Muscle of arm (tissue), 12 donors: ENCODE data around the gene NDUFA11. TPM values are rescaled to one million over a fixed set of nuclear protein-coding genes. Genes with fewer than 3 reads are reported as not detected.
"Not testable (repeated sequence)": the region's sequence is repeated elsewhere in the genome, so short reads cannot be mapped to it uniquely, and the experiment has no call there.

Source experiments
- DNase-seq: peaks from one replicate; pipeline ENCODE4 v3.0.0-alpha.2; 2013
- polyA plus RNA-seq, 12 donors: library from polyadenylated mRNA; unstranded; fragments of 120-200 nt; gene quantifications; one replicate each; pipeline ENCODE4 v1.2.1, GENCODE V29; 2013; ENCODE audit not compliant: insufficient read length in 12 of 12

NDUFA11 gene
- polyA plus RNA-seq, 12 donors = 138 to 197 (median 162) TPM; not detected in 1

DNA sequence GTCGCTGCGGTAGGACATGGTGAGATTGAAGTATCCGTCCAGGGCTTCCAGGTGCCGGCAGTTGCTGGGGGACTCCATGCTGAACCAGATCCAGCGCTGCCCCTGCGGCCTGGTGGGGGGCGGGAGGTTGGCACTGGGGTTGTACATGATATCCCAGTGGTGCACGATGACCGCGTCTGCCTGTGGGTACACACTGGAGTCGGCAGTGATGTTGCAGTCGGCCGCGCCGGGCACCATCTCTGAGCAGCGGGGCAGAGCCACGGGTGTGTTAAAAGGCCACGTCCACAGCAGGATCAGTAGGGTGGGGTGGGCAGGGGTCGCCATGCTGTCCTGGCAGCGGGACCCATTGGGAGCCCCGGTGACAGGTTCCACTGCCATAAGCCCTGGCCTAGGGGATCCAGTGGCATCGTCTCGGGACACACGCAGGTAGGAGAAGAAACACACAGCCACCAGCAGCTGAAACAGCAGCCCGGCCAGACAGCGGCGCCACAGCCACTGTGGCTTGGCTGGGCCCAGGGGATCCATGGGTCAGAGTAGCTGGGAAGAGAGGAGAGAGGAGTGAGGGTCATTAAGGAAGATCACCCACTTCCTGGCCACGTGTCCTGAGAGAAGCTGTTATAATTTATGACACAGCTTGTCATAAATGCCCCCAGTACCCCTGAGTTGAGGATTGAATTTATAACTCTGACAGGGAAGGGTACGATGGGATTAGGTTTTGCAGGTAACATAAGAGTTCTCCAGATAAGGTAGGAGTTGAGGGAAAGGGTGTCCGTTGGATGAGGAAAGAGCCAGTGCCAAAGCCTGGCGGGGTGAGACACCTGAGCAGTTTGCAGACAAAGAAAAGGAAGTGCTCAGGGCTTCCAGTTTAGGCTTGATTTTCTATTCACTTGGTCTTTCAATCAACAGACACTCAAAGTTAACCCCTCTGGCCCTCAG lies 36.1 kb downstream of the NDUFA11 start:
- no peak for DNase-seq

DNA sequence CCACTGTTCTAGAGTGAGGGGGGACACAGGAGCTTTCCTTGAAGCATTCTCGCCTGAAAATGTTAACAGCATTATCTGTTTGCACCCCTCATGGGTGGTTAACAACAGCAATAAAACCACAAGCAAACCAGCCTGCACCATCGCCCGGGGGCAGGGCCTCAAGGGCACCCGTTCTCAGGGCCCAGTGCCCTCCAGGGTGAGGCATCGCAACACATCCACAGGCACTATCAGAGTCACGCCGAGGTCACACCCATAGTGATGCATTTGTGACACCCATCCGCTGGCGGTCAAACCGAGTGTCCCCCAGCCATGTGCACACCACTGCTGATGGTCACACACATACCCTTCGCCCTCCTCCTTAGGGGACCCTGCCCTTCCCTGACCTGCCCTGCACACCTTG lies 37.8 kb downstream of the NDUFA11 start:
- DNase-seq = no peak

DNA sequence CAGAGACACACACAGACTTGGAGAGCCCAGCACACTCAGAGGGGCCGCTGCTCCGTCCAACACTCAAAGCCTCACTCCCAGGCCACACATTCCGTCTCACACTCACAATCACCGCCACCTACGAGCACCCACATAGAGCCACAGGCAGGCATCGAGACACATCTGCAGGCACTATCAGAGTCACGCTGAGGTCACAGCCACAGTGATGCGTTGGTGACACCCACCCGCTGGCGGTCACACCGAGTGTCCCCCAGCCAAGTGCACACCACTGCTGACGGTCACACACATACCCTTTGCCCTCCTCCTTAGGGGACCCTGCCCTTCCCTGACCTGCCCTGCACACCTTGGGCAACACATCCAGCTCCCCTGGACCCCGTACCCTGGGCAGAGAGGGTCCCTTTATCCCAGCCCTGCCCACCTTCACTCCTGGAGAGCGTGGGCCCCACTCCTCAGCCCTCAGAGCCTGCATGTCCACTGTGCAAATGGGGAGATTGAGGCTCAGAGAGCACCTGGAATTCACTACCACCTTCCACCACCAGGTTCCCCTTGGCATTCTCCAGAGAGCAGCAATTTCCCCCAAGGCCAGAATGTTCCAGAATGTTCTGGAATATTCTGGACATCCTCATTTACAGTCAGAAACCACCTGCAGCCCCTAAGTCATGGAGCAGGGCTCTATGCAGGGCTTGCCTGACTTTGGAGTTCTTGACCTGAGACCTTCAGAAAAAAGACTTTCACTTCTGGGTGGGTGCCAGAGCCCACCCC lies 38.7 kb downstream of the NDUFA11 start:
- DNase-seq = no peak

DNA sequence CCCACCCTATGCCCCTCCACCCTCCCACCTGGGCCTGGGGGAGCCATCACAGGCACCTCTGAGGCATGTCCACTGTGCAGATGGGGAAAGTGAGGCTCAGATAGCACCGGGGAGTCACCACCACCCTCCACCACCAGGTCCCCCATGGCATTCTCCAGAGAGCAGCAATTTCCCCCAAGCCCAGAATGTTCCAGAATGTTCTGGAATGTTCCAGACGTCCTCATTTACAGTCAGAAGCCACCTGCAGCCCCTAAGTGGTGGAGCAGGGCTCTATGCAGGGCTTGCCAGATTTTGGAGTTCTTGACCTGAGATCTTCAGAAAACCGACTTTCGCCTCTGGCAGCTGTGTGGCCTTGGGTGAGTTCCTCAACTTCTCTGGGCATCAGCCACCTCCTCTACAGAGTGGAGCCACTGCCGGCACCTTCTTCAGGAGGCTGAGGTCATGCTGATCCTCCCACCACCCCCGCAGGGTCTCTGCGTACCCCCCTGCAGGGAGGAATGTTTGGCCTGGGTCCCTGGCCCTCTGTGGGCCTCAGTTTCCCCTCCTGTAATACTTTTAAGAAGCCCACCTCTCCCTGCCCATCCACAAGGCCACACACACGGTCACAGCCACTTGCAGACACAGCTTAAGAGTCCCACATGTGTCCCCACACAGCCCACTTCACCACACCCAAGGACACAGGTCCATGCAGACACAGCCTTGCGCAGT lies 39.4 kb downstream of the NDUFA11 start:
- no peak for DNase-seq

DNA sequence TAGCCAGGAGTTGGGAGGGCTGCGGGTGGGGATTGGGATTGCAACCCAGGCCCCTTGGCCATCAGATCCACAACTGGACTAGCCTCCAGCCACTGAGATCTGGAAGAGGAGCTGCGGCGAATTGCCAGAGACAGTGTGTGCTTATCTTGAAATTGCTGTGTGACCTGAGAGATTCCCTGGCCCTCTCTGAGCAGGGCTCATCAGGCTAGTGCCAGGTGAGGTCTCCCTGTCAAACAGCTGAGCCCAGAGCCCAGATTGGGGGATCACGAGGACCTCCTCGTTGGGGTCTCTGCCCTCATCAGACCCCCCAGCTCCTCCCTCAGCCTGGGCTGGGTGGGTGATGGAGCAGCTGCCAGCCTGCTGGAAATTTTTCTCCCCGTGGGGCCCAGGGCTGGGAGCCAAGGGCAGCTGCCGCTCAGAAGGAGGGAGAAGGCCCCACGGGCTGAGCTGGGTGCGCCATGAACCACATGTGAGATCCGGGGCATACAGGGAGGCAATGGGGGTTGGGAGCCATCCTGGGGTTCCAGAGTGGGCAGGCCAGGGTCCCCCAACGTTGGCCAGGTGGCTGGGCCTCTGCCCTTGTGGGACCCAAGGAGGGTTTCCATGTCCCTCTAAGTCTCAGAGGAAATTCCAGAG lies 40.4 kb downstream of the NDUFA11 start:
- no peak for DNase-seq

DNA sequence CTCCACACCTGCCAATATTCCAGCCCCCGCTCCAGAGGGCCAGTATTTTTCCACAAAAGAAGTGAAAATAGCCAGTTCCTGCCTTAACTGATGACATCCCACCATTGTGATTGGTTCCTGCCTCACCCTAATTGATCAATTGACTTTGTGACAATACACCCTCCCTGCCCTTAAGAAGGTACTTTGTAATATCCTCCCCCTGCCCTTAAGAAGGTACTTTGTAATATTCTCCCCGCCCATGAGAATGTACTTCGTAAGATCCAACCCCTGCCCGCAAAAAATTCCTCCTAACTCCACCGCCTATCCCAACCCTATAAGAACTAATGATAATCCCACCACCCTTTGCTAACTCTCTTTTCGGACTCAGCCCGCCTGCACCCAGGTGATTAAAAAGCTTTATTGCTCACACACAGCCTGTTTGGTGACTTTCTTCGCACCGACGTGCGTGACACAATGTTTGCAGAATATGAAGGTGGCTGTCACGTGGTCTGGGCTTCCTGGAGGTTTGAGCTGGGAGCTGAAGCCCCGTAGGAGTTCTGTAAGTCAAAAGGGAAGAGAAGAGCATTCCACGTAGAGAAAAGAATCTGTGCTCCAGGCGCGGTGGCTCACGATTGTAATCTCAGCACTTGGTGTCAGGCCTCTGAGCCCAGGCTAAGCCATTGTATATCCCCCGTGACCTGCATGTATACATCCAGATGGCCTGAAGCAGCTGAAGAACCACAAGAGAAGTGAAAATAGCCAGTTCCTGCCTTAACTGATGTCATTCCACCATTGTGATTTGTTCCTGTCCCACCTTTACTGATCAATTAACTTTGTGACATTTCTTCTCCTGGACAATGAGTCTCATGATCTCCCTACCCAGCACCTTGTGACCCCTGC lies 46.1 kb downstream of the NDUFA11 start:
- DNase-seq = no peak

DNA sequence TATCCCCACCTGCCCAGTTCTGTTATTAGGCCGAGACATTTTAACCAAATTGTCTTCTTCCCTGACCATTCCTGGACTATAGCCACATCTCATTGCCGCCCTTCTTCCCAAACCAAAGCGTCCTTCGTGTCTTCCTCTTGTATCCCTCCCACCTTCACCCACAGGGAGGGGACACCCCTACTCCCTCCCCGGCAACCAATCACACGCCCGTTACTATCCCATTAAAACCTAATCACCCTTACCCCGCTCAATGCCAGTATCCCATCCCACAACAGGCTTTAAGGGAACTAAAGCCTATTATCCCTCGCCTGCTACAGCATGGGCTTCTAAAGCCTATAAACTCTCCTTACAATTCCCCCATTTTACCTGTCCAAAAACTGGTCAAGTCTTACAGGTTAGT lies 48.4 kb downstream of the NDUFA11 start:
- not testable (repeated sequence) for DNase-seq

DNA sequence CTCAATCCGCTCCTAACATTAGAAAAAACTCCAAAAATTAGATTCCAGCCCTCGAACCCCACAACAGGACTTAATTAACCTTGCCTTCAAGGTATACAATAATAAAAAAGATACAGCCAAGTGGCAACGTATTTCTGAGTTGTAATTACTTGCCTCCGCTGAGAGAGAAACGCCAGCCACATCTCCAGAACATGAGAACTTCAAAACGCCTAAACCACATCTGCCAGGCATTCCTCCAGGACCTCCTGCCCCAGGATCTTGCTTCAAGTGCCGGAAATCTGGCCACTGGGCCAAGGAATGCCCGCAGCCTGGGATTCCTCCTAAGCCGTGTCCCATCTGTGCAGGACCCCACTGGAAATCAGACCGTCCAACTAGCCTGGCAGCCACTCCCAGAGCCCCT lies 49.5 kb downstream of the NDUFA11 start:
- DNase-seq = not testable (repeated sequence)

DNA sequence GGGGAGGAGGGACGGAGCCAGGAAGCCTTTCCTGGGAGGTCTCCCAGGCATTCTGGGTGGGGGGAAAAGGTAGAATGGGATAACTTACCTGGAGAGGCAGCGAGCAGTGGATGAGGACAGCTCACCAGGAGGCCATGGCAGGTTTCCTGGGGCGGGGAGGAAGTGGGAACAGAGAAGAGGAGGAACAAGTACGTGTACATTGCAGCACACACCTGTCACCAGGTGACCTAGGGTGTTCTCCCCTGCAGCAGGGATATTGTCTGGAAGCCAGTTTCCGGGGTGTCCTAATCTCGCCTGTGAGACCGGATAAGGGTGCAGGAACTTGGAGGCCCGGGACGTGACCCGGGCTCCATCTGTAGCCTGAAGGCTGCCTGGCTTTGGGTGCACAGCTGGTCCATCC lies 52.3 kb downstream of the NDUFA11 start, which contains the start of gene FUT3:
FUT3 (minus strand) TSS at position 148 of the 400 bp plus-strand sequence.
- no peak for DNase-seq

DNA sequence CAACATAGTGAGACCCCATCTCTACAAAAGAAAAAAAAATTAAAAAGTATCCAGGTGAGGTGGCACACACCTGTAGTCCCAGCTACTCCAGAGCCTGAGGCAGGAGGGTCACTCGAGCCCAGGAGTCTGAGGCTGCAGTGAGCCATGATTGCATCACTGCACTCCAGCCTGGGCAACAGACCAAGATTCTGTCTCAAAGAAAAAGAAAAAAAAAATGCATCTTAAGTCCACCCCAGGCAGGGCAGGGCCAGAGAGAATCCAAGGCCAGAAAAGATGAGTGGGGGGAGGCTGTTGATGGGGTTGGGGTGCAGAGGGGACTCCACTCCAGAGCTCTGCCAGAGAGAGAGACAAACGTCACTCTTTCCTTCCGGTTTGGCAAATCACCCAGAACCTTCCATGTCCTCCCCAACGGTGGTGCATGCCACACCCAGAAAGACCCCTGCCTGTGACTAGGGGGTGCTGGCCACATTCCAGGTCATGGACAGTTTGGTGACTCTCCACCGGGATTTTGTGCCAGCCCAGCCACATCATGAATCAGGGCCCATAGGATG lies 52.8 kb downstream of the NDUFA11 start:
- DNase-seq = no peak

DNA sequence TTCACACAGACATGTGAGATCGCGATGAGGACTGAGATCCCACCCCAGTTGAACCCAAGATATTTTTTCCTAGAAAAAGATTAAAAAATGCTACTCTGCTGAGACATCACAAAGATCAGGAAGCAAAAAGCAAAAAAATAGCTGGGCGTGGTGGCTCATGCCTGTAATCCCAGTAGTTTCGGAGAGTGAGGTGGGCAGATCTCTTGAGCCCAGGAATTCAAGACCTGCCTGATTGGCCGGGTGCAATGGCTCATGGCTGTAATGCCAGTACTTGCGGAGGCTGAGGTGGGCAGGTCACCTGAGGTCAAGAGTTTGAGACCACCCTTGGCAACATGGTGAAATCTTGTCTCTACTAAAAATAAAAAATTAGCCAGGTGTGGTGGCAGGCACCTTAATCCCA lies 53.4 kb downstream of the NDUFA11 start:
- no peak for DNase-seq

DNA sequence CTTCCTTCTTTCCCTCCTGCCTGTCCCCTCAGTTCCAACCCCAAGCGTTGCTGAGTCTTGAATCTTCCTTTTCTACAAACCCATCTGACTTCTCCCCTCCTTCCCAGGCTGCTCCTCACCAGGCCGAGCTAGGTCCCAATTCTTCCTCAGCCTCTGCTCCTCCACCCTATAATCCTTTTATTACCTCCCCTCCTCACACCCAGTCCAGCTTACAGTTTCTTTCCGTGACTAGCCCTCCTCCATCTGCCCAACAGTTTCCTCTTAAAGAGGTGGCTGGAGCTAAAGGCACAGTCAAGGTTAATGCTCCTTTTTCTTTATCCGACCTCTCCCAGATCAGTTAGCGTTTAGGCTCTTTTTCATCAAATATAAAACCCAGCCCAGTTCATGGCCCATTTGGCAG lies 55.0 kb downstream of the NDUFA11 start:
- not testable (repeated sequence) for DNase-seq

DNA sequence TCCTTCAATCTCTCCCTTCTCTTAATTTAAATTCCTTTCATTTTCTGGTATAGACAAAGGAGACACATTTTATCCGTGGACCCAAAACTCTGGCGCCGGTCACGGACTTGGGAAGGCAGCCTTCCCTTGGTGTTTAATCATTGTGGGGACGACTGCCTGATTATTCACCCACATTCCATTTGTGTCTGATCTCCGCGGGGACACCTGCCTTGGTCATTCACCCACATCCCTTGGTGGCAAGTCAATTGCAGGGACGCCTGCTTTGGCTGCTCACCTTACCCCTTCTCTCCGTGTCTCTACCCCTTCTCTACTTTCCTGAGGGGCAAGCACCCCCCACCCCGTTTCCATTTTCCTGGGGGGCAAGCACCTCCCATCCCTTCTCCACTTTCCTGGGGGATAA lies 55.7 kb downstream of the NDUFA11 start:
- not testable (repeated sequence) for DNase-seq

Other genes starting within 250 kb of the NDUFA11 start
- gene MICOS13, start 223.3 kb downstream of the NDUFA11 start, polyA plus RNA-seq = 100 to 1,000 TPM in 2 of 12 donors, 10 to 100 TPM in 9, not detected in 1; 58.2 to 116 (median 68.2) TPM
- 1 to 10 TPM in 10 of 12 donors, not detected in 2; 2.9 to 6.9 (median 4.9) TPM for gene HSD11B1L, start 222.8 kb downstream of the NDUFA11 start, polyA plus RNA-seq
- 1,000 to 10,000 TPM in 11 of 12 donors, 100 to 1,000 TPM in 1; 913 to 2,217 (median 1,062) TPM for gene RPL36, start 213.5 kb downstream of the NDUFA11 start, polyA plus RNA-seq
- 10 to 100 TPM in 11 of 12 donors, not detected in 1; 35.6 to 60.1 (median 42.4) TPM for gene LONP1, start 183.6 kb downstream of the NDUFA11 start, polyA plus RNA-seq
- gene CATSPERD, start 183.2 kb downstream of the NDUFA11 start, polyA plus RNA-seq = under 1 TPM in 1 of 12 donors, not detected in 11; 0.20 TPM
- 1 to 10 TPM in 8 of 12 donors, under 1 TPM in 2, not detected in 2; 0.62 to 4.4 (median 1.2) TPM for gene PRR22, start 119.0 kb downstream of the NDUFA11 start, polyA plus RNA-seq
- gene DUS3L, start 112.6 kb downstream of the NDUFA11 start, polyA plus RNA-seq = 10 to 100 TPM in 11 of 12 donors, not detected in 1; 13.3 to 29.3 (median 17.7) TPM
- 1 to 10 TPM in 2 of 12 donors, under 1 TPM in 7, not detected in 3; 0.14 to 4.2 (median 0.33) TPM for gene NRTN, start 98.7 kb downstream of the NDUFA11 start, polyA plus RNA-seq
- gene FUT6, start 64.1 kb downstream of the NDUFA11 start, polyA plus RNA-seq = under 1 TPM in 3 of 12 donors, not detected in 9; 0.15 to 0.40 (median 0.16) TPM
- 1 to 10 TPM in 1 of 12 donors, under 1 TPM in 5, not detected in 6; 0.15 to 1.4 (median 0.42) TPM for gene FUT3, start 52.3 kb downstream of the NDUFA11 start, polyA plus RNA-seq
- gene FUT5, start 33.2 kb downstream of the NDUFA11 start, polyA plus RNA-seq = under 1 TPM in 2 of 12 donors, not detected in 10; 0.11 to 0.21 TPM
- 1 to 10 TPM in 11 of 12 donors, not detected in 1; 2.1 to 6.3 (median 4.0) TPM for gene VMAC, start 1.1 kb upstream of the NDUFA11 start, polyA plus RNA-seq
- 1 to 10 TPM in 11 of 12 donors, not detected in 1; 2.6 to 9.3 (median 4.8) TPM for gene CAPS, start 10.5 kb upstream of the NDUFA11 start, polyA plus RNA-seq
- gene RANBP3, start 74.3 kb upstream of the NDUFA11 start, polyA plus RNA-seq = 10 to 100 TPM in 11 of 12 donors, not detected in 1; 36.6 to 89.2 (median 43.6) TPM
- gene RFX2, start 206.7 kb upstream of the NDUFA11 start, polyA plus RNA-seq = 10 to 100 TPM in 4 of 12 donors, 1 to 10 TPM in 7, not detected in 1; 3.9 to 19.9 (median 6.9) TPM
- gene ACSBG2, start 231.9 kb upstream of the NDUFA11 start, polyA plus RNA-seq = 1 to 10 TPM in 4 of 12 donors, under 1 TPM in 5, not detected in 3; 0.12 to 1.9 (median 0.73) TPM